NCI-H1694 (cell line): ENCODE measurements around the gene PRCD.
A peak's percentile ranks its signal among the peaks of the same experiment; 100 is the strongest.

Experiments used
- DNase-seq: peaks from one replicate; lab custom pipeline; 2025; lab: John Stamatoyannopoulos, UW

The PRCD gene

GRCh38 chr17:76570877-76571471, 31.1 kb downstream of the PRCD start:
- DNase-seq = no peak

- no peak for DNase-seq
Observed at GRCh38 chr17:76572201-76572910, 32.5 kb downstream of the PRCD start.

- DNase-seq = no peak
Observed at GRCh38 chr17:76573096-76573495, 33.3 kb downstream of the PRCD start.

- DNase-seq = no peak
Observed at GRCh38 chr17:76574166-76574565, 34.3 kb downstream of the PRCD start.

GRCh38 chr17:76575570-76575969, 35.7 kb downstream of the PRCD start:
- no peak for DNase-seq

- DNase-seq = no peak
Observed at GRCh38 chr17:76576189-76576588, 36.3 kb downstream of the PRCD start.

- DNase-seq = no peak
Observed at GRCh38 chr17:76577876-76578275, 38.0 kb downstream of the PRCD start.

GRCh38 chr17:76578376-76578775, 38.5 kb downstream of the PRCD start:
- no peak for DNase-seq

GRCh38 chr17:76579281-76579680, 39.4 kb downstream of the PRCD start:
- no peak for DNase-seq

- DNase-seq = no peak
Observed at GRCh38 chr17:76581515-76581914, 41.7 kb downstream of the PRCD start.

- DNase-seq = no peak
Observed at GRCh38 chr17:76582660-76583059, 42.8 kb downstream of the PRCD start.

GRCh38 chr17:76584427-76585032, 44.7 kb downstream of the PRCD start:
- DNase-seq = no peak

- DNase-seq = no peak
Observed at GRCh38 chr17:76585033-76585648, 45.3 kb downstream of the PRCD start.

- no peak for DNase-seq
Observed at GRCh38 chr17:76585649-76586593, 46.1 kb downstream of the PRCD start, which contains the start of gene ST6GALNAC2. TSS of gene ST6GALNAC2 (minus strand) at chr17:76585860. CDS start at chr17:76585808, 52 bp downstream.

GRCh38 chr17:76586741-76587487, 47.1 kb downstream of the PRCD start:
- peak; percentile 75 for DNase-seq

GRCh38 chr17:76588182-76588581, 48.3 kb downstream of the PRCD start:
- DNase-seq = no peak

- peak; percentile 75 for DNase-seq
Observed at GRCh38 chr17:76593384-76593826, 53.6 kb downstream of the PRCD start.

GRCh38 chr17:76593959-76594358, 54.1 kb downstream of the PRCD start:
- no peak for DNase-seq

- no peak for DNase-seq
Observed at GRCh38 chr17:76594690-76595089, 54.8 kb downstream of the PRCD start.
